ENCODE data around the gene GTF2H2C. TPM values are rescaled to one million over a fixed set of nuclear protein-coding genes. Genes with fewer than 3 reads are reported as not detected.
A peak's percentile ranks its signal among the peaks of the same experiment; 100 is the strongest.

The GTF2H2C gene
- total RNA-seq, 1 experiment from 2014 or later, result 61.0 TPM

DNA sequence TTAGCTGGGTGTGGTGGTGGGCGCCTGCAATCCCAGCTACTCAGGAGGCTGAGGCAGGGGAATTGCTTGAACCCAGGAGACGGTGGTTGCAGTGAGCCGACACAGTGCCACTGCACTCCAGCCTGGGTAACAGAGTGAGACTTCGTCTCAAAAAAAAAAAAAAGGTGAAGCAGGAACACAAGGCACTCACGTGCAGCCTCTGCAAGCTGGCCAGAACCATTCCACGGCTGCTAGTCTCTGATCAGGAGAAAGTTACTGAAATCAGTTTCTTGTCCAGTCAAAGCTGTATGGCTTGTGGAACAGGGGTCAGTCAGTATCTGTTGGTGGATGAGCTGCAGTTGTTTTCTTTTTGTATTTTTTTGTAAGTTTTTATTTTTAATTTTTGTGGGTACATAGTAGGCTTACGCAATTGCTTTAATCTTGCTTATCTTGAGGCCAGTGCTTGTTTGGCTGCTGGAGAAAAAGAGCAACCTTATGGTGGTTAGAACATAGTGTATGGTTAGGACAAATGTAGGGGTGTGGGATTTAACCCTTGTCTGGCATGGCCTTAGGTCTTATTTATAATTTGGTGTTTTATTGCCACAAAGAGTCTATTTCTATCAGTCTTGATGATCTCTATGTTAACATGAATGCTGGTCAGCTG is 32.7 kb upstream of the GTF2H2C start:
- H3K14ac ChIP-seq (ENCODE audit: insufficient read depth, low read length), result no peak overlapping the region
- no peak for TF ChIP-seq CTCF (conservative IDR thresholded peaks at IDR 0.05)
- H3K79me1 ChIP-seq (ENCODE audit: insufficient read depth, low read depth, low read length, poor library complexity, severe bottlenecking), result no peaks in the 10 kb centered on the region
- no peak overlapping the region for H3K4me2 ChIP-seq (ENCODE audit: insufficient read depth, insufficient read length, low read length)
- H2BK120ac ChIP-seq (ENCODE audit: low read depth, low read length, poor library complexity, severe bottlenecking), result no peak overlapping the region
- H3K9me3 ChIP-seq (ENCODE audit: control insufficient read depth, low read depth, low read length), result no peaks in the 10 kb centered on the region
- H3K27me3 Mint-ChIP-seq (ENCODE audit: low read depth), result no peaks in the 10 kb centered on the region
- H3K9me3 Mint-ChIP-seq, result no peaks in the 10 kb centered on the region
- no peak overlapping the region for H2AFZ ChIP-seq (ENCODE audit: low read length)
- H2BK12ac ChIP-seq (ENCODE audit: insufficient read length, low read depth, low read length), result no peak overlapping the region
- H4K8ac ChIP-seq (replicated peaks; ENCODE audit: insufficient read length, low read depth, low read length), result no peak overlapping the region
- no peak overlapping the region for H4K5ac ChIP-seq (ENCODE audit: insufficient read length, low read depth, low read length)
- no peaks in the 10 kb centered on the region for H3K27me3 ChIP-seq (ENCODE audit: insufficient read depth, low read length)
- no peak overlapping the region for H2BK15ac ChIP-seq (ENCODE audit: low read depth, low read length)
- H3K4me3 Mint-ChIP-seq, result no peak overlapping the region
- H3K4ac ChIP-seq (ENCODE audit: low read depth, low read length), result no peak overlapping the region
- H4K20me1 ChIP-seq (ENCODE audit: control insufficient read depth, insufficient read depth, insufficient read length), result no peaks in the 10 kb centered on the region
- H3K18ac ChIP-seq (ENCODE audit: insufficient read length, low read depth, low read length), result no peak overlapping the region
- no peaks in the 10 kb centered on the region for H3K79me2 ChIP-seq (ENCODE audit: insufficient read depth, low read length)
- no peak overlapping the region for H2AK5ac ChIP-seq (ENCODE audit: insufficient read length, low read length)
- H3K36me3 Mint-ChIP-seq (ENCODE audit: insufficient read depth in 1 of 3, low read depth in 3 of 3), result peaks cover 9 to 29% (median 15%) of the 10 kb centered on the region in 3 experiments; a peak in 6 of 7 replicates
- H3K4me1 Mint-ChIP-seq, result peaks cover 29 to 32% of the 10 kb centered on the region in 2 experiments
- H4K91ac ChIP-seq (ENCODE audit: insufficient read length, low read depth, low read length), result no peak overlapping the region
- H3T11ph ChIP-seq (ENCODE audit: low read length), result no peak overlapping the region
- no peak for DNase-seq
- no peak overlapping the region for H3K23ac ChIP-seq (ENCODE audit: insufficient read length, low read depth, low read length)
- H3K56ac ChIP-seq (ENCODE audit: insufficient read length, low read depth, low read length), result no peak overlapping the region
- peak overlapping the region in 2 of 3 experiments; percentile 1 to 58; a peak in 3 of 7 replicates for H3K27ac Mint-ChIP-seq
- WGBS (ENCODE audit: extremely low coverage, insufficient read length, low lambda C conversion rate), result no CpG with 5 or more reads among the region's 7 CpGs
- H2BK5ac ChIP-seq (ENCODE audit: insufficient read length, low read length), result no peak overlapping the region
- no peaks in the 10 kb centered on the region for H3K23me2 ChIP-seq (ENCODE audit: insufficient read length, low read depth, low read length, poor library complexity, severe bottlenecking)
- no peak overlapping the region for H3K27ac ChIP-seq (ENCODE audit: insufficient read length, low read depth, low read length)
- no peak overlapping the region for H2BK20ac ChIP-seq (ENCODE audit: low read depth, low read length, poor library complexity, severe bottlenecking)
- peaks cover 3% of the 10 kb centered on the region; the same call in 1 of the 2 replicates for H3K4me1 ChIP-seq (ENCODE audit: insufficient read depth, low read length)
- no peak overlapping the region for H3K9ac ChIP-seq (ENCODE audit: extremely low read depth, insufficient read length, low read length)
